ENCODE data around the gene NMRK1.

- TF ChIP-seq EP300 (IDR thresholded peaks at IDR 0.05) (no peak), CTCF (IDR thresholded peaks at IDR 0.05) (no peak)
Measured at GRCh38 chr9:75061169-75061568, 26.8 kb downstream of the NMRK1 start.

All from stomach (tissue), 4 donors.